Hepatocyte (in vitro differentiated cells): ENCODE results near the gene PIK3R1. TPM values are rescaled to one million over a fixed set of nuclear protein-coding genes. Genes with fewer than 3 reads are reported as not detected.
A peak's percentile ranks its signal among the peaks of the same experiment; 100 is the strongest.

Experiments
- DNase-seq: peaks from one replicate; pipeline ENCODE4 v3.0.0-alpha.2; 2016; ENCODE audit warnings: low spot score
- H2AFZ ChIP-seq: fragments of 200-600 bp; sonication (generic); 2 replicates; pipeline ENCODE4 v1.6.0; 2016; ENCODE audit warnings: antibody characterized with exemption, mild to moderate bottlenecking
- H3K27ac ChIP-seq: fragments of 200-600 bp; sonication (generic); 2 replicates; pipeline ENCODE4 v1.5.1; 2016; ENCODE audit warnings: mild to moderate bottlenecking
- H3K27me3 ChIP-seq: fragments of 200-600 bp; sonication (generic); 2 replicates; pipeline ENCODE4 v1.6.1; 2016
- H3K36me3 ChIP-seq: fragments of 200-600 bp; sonication (generic); replicated peaks from 2 replicates; pipeline ENCODE4 v1.5.1; 2016; ENCODE audit warnings: low read depth; ENCODE audit not compliant: insufficient read depth
- H3K4me1 ChIP-seq: fragments of 200-600 bp; sonication (generic); 2 replicates; pipeline ENCODE4 v1.5.1; 2016; ENCODE audit warnings: mild to moderate bottlenecking, moderate library complexity; ENCODE audit not compliant: insufficient read depth
- H3K4me2 ChIP-seq: fragments of 200-600 bp; sonication (generic); 2 replicates; pipeline ENCODE4 v1.6.0; 2016
- H3K4me3 ChIP-seq: fragments of 200-600 bp; sonication (generic); 2 replicates; pipeline ENCODE4 v1.5.1; 2016; ENCODE audit warnings: mild to moderate bottlenecking
- H3K79me2 ChIP-seq: fragments of 200-600 bp; sonication (generic); 2 replicates; pipeline ENCODE4 v1.6.0; 2017; ENCODE audit warnings: mild to moderate bottlenecking
- H3K9me2 ChIP-seq: fragments of 200-600 bp; sonication (generic); replicated peaks from 2 replicates; pipeline ENCODE4 v1.6.0; 2017; ENCODE audit warnings: mild to moderate bottlenecking; ENCODE audit not compliant: insufficient read depth
- H3K9me3 ChIP-seq: fragments of 200-600 bp; sonication (generic); 2 replicates; pipeline ENCODE4 v1.5.1; 2016; ENCODE audit warnings: low read depth, mild to moderate bottlenecking
- H4K20me1 ChIP-seq: fragments of 200-600 bp; sonication (generic); 2 replicates; pipeline ENCODE4 v1.6.0; 2016; ENCODE audit warnings: mild to moderate bottlenecking; ENCODE audit not compliant: insufficient read depth, poor library complexity, severe bottlenecking
- EZH2 ChIP-seq: fragments of 200-600 bp; sonication (generic); IDR thresholded peaks from 2 replicates; pipeline ENCODE4 v1.6.1; 2016; ENCODE audit warnings: antibody characterized with exemption, mild to moderate bottlenecking, borderline replicate concordance
- EZH2phosphoT487 ChIP-seq: fragments of 200-600 bp; sonication (generic); IDR thresholded peaks from one replicate; pipeline ENCODE4 v1.6.1; 2018; ENCODE audit warnings: antibody characterized with exemption, mild to moderate bottlenecking, low read depth, moderate library complexity; ENCODE audit not compliant: unreplicated experiment, severe bottlenecking
- WGBS: methylation state at CpG from one replicate; pipeline ENCODE4 v1.1.6; 2016; ENCODE audit warnings: low lambda C conversion rate; ENCODE audit errors: missing lambda C conversion rate; 5-methylcytosine and 5-hydroxymethylcytosine counted together
- polyA plus RNA-seq: library from polyadenylated mRNA; unstranded; fragments of >200 nt; fragmentation: Nextera tagmentation; extraction: Ambion mirVana; gene quantifications from 2 replicates; pipeline ENCODE4 v1.2.1, GENCODE V29; 2016
- total RNA-seq: library from RNA; depleted of rRNA; stranded (reverse); fragments of >200 nt; gene quantifications from 2 replicates; pipeline ENCODE4 v1.2.3, GENCODE V29; 2014
- TF ChIP-seq, protein P1 (sequence below): fragments of 200-600 bp; sonication (generic); IDR thresholded peaks from 2 replicates; pipeline ENCODE4 v1.5.1; 2016; ENCODE audit warnings: antibody characterized with exemption, mild to moderate bottlenecking; ENCODE audit not compliant: poor library complexity

Gene PIK3R1
- total and polyA plus RNA-seq, 2 experiments from 2014 or later, result 38.9 to 109 TPM

DNA sequence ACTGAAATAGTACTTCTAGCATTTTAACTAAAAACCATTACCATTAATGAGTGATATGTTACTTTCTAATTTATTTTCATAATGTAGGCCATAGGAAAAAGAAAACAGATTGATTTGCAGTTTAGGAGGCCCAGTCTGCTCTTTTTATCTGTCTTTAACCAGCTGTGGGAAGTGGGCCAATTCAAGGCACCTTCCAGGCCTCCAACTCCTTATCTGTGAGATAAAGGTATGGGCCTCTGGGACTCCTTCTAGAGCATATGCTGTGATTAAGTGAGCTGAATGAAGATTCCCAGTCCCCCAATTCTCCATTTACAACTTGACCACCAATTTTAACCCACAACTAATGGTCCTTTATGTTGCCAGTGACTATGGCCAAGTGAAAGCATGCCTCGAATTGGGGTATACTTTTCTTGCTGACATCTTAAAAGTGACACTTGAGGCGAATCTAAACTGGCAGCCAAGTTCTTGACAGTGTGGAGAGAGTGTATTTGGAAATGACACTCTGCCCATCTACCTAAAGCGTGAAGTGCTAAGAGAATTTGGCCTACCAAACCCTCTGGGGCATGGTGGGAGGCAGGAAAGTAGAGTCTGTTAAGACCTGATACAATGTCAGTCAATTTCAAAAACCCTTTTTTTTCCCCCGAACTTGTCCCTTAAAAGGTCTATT, 88.3 kb downstream of the PIK3R1 start:
- Histone ChIP-seq H3K4me3 (no peak overlapping the region), H3K36me3 (no peaks in the 10 kb centered on the region), H2AFZ (no peak overlapping the region), H3K4me1 (peaks cover 18% of the 10 kb centered on the region), H3K27ac (peak overlapping the region; percentile 45), H3K9me3 (no peaks in the 10 kb centered on the region), H3K4me2 (peak overlapping the region; percentile 17), H3K79me2 (peaks cover 13% of the 10 kb centered on the region), H4K20me1 (no peaks in the 10 kb centered on the region), H3K27me3 (no peaks in the 10 kb centered on the region), H3K9me2 (no peaks in the 10 kb centered on the region)
- TF ChIP-seq EZH2phosphoT487 (no peak), EZH2 (no peak)
- TF ChIP-seq, protein P1, sequence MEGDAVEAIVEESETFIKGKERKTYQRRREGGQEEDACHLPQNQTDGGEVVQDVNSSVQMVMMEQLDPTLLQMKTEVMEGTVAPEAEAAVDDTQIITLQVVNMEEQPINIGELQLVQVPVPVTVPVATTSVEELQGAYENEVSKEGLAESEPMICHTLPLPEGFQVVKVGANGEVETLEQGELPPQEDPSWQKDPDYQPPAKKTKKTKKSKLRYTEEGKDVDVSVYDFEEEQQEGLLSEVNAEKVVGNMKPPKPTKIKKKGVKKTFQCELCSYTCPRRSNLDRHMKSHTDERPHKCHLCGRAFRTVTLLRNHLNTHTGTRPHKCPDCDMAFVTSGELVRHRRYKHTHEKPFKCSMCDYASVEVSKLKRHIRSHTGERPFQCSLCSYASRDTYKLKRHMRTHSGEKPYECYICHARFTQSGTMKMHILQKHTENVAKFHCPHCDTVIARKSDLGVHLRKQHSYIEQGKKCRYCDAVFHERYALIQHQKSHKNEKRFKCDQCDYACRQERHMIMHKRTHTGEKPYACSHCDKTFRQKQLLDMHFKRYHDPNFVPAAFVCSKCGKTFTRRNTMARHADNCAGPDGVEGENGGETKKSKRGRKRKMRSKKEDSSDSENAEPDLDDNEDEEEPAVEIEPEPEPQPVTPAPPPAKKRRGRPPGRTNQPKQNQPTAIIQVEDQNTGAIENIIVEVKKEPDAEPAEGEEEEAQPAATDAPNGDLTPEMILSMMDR, result no peak
- no peak for DNase-seq
- 67% methylated on average over 4 of the region's 4 CpGs for WGBS

DNA sequence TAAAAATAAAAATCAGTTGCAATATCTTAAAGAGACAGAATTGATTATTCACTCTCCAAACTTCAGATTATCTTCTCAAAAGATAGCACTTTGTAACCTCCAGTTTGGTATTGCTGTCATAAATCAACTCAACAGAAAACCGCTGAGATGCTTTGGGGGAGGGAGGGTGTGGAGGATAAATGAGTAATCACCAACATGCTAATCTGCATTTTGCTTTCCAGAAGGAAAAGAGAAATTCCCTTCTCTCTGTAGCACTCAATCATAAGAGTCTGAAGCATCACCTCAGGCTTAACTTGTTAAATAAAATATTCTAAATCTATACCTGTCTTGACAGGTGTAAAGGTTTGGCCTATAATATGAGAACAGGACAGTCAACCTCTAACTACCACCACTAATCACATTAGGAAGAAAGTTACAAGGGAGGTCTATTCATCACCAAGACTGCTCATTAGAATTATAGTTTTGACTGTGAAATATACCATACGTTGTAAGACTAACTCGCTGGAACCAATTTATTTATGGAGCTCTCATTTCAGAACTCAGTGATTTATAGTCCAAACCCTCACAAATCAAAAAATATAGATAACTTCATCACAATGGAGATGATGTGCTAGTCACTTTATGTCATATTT, 89.0 kb downstream of the PIK3R1 start:
- Histone ChIP-seq H3K4me3 (no peak overlapping the region), H4K20me1 (no peaks in the 10 kb centered on the region), H2AFZ (no peak overlapping the region), H3K27me3 (no peaks in the 10 kb centered on the region), H3K9me3 (no peaks in the 10 kb centered on the region), H3K27ac (peak overlapping the region; percentile 45), H3K4me1 (peaks cover 18% of the 10 kb centered on the region), H3K79me2 (peaks cover 11% of the 10 kb centered on the region), H3K4me2 (no peak overlapping the region), H3K9me2 (no peaks in the 10 kb centered on the region), H3K36me3 (no peaks in the 10 kb centered on the region)
- peak; percentile 47 for DNase-seq
- TF ChIP-seq, protein P1, result no peak
- TF ChIP-seq EZH2phosphoT487 (no peak), EZH2 (no peak)
- 53% methylated on average over 3 of the region's 3 CpGs for WGBS

DNA sequence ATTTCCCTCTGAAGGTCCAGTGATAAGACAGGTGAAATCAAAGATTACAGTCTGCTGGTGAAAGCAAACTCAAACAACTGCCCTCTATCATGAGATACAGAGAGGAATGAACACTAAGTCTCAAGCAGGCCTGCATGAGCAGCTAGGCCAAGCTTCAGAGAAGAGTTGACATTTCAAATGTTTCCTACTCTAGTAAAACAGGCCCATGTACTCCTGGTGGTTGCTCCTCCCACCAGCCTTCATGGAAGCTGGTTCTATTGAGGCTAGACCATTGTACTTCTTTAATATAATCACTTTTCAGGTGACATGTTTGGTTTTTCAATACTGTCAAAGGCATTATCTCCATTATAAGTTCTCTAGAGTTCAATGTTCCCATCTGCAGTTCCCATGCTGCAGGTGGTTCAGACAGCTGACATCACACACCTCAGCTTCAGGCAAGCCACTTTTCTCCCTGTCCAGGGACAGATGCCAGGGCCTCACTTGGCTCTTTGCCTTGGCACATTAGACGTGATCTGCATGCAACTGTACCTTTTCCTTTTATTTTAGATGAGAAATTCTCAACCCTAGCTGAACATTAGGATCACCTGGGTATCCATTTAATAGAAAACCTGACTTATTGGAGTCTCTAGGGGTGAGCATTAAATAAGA, 89.8 kb downstream of the PIK3R1 start:
- no peak overlapping the region for H3K27ac ChIP-seq
- H3K79me2 ChIP-seq, result peaks cover 7% of the 10 kb centered on the region
- no peak overlapping the region for H3K4me3 ChIP-seq
- no peak for DNase-seq
- H3K36me3 ChIP-seq, result no peaks in the 10 kb centered on the region
- no peaks in the 10 kb centered on the region for H3K27me3 ChIP-seq
- 86% methylated on average over 1 of the region's 1 CpG for WGBS
- peaks cover 18% of the 10 kb centered on the region for H3K4me1 ChIP-seq
- TF ChIP-seq EZH2, result no peak
- TF ChIP-seq, protein P1, result no peak
- TF ChIP-seq EZH2phosphoT487, result no peak
- no peak overlapping the region for H3K4me2 ChIP-seq
- no peak overlapping the region for H2AFZ ChIP-seq
- no peaks in the 10 kb centered on the region for H4K20me1 ChIP-seq
- no peaks in the 10 kb centered on the region for H3K9me3 ChIP-seq
- H3K9me2 ChIP-seq, result no peaks in the 10 kb centered on the region
